NCI-H2196 (cell line): ENCODE measurements around the gene GNL3L.
"Not testable (repeated sequence)": the region's sequence is repeated elsewhere in the genome, so short reads cannot be mapped to it uniquely, and the experiment has no call there.

Experiments
- DNase-seq: peaks from one replicate; lab custom pipeline; 2025; ENCODE audit not compliant: unreplicated experiment; lab: John Stamatoyannopoulos, UW

The GNL3L gene, protein sequence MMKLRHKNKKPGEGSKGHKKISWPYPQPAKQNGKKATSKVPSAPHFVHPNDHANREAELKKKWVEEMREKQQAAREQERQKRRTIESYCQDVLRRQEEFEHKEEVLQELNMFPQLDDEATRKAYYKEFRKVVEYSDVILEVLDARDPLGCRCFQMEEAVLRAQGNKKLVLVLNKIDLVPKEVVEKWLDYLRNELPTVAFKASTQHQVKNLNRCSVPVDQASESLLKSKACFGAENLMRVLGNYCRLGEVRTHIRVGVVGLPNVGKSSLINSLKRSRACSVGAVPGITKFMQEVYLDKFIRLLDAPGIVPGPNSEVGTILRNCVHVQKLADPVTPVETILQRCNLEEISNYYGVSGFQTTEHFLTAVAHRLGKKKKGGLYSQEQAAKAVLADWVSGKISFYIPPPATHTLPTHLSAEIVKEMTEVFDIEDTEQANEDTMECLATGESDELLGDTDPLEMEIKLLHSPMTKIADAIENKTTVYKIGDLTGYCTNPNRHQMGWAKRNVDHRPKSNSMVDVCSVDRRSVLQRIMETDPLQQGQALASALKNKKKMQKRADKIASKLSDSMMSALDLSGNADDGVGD

GRCh38 chrX:54529552-54530356, at the start of gene GNL3L:
GNL3L (plus strand) TSS chrX:54530219; CDS start chrX:54532567, 2,348 bp downstream.
- DNase-seq, result peak; percentile 79

DNA sequence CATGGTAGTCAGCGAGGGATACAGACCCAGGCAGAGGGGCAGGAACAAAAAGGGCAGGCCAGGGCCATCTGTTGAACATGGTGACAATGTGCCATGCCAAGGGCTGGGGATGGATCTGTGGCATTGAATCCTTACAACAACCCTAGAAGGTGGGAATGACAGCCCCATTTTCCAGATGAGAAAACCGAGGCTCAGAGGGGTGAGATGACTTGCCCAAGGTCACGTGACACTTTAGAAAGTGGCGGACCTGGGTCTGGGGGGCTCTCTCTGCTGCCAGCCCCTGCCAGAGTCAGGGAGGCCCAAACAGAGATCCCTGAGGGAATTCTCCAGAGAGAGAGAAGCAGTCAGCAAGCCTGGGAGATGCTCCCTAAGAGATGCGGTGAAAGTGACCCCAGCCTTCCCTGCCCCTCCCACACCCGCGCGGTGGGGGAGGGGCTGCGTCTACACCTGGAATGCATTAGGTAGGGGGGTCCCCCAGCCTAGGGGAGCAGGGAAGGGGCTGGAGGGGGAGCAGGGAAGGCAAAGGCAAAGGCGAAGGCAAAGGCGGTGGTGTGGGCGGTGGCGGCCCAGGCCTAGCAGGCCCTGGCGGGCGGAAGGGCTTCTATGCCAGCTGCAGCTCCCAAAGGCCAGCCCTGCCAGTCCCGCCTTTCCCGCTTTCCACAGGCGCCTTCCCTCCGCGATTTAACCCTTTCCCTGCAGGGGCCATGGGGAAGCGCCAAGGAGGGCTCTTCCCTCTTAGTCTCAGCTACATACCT, 47.0 kb upstream of the GNL3L start:
- DNase-seq, result no peak

- DNase-seq, result no peak
Measured at GRCh38 chrX:54483946-54484345, 46.1 kb upstream of the GNL3L start.

DNA sequence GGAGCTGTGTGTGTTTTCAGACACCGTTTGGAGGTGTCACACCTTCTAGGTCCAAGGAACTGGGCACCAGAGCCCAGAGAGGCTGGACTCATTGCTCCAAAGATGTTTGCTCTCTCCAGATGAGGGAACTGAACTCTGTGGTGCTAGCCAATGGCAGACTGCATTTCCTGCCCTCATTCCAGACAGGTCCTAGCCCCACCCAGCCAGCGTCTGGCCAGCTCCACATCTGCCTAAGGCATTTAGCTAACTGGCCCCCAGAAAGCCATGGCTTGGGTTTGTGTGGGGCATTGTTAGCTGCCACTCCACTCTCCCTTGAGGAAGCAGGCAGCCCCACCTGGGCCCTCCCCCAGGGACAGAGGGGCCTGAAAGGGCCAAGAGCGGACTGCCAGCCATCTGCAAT, 45.4 kb upstream of the GNL3L start:
- no peak for DNase-seq

DNA sequence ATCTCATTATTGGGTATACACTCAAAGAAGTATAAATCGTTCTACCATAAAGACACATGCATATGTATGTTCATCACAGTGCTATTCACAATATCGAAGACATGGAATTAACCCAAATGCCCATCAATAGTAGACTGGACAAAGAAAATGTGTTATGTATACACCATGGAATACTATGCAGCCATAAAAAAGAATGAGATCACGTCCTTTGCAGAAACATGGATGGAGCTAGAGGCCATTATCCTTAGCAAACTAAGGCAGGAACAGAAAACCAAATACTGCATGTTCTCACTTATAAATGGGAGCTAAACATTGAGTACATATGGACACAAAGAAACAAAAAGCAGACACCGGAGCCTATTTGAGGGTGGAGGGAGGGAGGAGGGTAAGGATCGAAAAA, 40.2 kb upstream of the GNL3L start:
- DNase-seq, result not testable (repeated sequence)

DNA sequence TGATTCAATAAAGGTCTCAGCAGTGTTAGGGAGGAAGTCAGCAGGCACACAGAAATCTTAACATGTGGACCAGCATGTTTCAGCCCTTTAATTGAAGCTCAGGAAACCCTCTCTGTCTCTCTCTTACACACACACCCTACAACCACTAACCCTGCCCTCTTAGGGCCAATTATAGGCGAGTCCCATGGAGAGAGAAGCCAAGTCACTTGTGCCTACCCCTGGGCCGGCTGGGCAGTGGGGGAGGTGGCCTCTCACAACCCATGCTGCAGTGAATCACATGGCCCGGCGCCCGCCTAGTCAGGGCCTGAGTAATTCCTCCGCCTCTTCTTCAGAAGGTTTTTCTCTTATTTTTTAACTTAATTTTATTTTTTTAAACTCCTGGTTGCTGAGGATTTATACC, 37.7 kb upstream of the GNL3L start:
- no peak for DNase-seq

- DNase-seq, result no peak
Measured at GRCh38 chrX:54494166-54494988, 35.6 kb upstream of the GNL3L start.

DNA sequence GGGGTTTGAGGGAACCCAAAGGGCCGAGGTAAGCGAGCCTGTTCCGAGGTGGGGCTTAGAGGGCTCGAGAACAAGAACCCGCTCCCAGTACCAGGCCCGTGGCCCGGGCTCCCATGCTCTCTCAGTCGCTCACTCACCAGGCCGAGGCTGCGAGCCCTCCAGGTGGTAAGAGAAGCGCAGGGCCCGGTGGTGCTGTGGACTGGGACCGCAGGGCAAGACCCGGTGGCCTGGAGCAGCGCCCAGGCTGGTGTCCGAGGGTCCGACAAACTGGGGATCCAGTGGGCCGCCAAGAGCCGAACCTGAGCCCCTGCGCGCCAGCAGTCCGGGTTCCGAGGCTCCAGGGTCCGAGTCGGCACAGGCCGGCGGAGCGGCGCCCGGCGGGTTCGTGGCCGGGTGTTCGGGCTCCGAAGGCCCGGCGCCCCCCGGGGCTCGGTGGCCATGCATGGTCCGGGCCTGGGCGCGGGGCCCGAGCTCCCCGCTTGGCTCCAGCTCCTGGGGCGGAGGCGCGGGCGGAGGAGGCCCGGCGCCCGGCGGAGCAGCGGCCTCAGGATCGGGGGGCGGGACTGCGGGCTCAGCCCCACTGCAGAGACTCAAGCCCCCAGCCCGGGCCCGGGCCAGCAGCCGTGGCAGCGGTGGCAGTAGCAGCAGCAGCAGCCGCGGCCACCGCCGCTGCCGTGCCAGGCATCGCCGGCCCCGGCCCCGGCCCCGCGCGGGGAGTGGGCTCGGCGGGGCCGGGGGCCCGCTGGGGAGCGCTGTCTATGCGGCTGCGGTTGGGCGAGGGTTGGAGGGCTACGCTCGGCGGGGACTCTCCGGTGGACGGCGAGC, 34.8 kb upstream of the GNL3L start:
- no peak for DNase-seq

- peak; percentile 50 for DNase-seq
Measured at GRCh38 chrX:54495814-54496516, 34.1 kb upstream of the GNL3L start, which contains the start of gene FGD1. FGD1 (minus strand) TSS chrX:54496234; CDS start chrX:54495432, 802 bp downstream.

DNA sequence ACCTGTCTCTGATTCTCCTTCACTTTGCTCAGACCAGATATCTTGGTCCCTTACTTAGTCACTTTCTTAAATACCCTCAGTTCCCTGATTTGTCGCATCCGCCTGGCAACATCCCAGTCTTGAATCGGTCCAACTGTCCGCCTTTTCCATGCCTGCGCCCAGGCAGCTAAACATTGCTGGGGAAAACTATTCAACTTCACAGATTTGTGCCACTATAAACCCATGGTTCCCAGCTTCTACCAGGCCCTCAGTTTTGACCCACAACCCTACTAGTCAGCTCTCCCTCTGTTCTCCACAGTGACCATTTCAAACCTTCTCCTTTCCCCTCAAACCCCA, 33.5 kb upstream of the GNL3L start:
- no peak for DNase-seq

DNA sequence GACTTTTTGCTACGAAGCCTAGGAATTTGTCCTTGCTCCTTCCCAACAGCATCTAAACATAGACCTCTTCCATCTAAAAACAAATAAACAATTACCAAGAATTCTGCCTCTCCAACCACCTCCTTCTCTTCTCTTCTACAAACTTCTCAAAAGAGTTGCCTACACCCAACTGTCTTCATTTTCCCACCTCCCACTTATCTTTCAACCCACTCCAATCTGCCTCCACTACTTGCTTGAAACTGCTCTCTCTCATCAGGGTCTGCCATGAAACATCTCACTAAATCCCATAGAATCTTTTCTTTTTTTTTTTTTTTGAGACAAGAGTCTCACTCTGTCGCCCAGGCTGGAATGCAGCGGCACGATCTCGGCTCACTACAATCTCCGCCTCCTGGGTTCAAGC, 33.1 kb upstream of the GNL3L start:
- DNase-seq, result no peak

GRCh38 chrX:54509400-54509799, 20.6 kb upstream of the GNL3L start:
- no peak for DNase-seq

DNA sequence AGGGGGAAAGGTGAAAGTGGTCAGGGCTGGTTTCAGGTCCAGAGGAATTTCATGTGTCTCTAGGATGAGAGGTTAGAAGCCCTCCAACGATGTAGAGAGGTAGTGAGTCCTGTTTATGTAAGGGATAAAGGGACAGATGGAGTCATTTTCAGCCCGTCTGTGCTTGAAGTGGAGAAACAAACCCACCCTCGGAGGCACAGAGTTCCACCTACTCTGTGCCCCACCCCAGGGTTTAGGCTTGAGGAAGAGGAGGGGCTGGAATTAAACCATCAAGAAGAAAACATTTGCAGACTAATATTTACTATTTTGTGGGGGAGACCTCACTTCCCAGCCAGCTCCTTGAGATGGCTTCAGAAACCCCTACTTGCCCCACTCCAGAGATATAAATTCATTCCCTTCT, 868 bp upstream of the GNL3L start:
- DNase-seq, result no peak

- no peak for DNase-seq
Measured at GRCh38 chrX:54530357-54530900, 410 bp downstream of the GNL3L start.

DNA sequence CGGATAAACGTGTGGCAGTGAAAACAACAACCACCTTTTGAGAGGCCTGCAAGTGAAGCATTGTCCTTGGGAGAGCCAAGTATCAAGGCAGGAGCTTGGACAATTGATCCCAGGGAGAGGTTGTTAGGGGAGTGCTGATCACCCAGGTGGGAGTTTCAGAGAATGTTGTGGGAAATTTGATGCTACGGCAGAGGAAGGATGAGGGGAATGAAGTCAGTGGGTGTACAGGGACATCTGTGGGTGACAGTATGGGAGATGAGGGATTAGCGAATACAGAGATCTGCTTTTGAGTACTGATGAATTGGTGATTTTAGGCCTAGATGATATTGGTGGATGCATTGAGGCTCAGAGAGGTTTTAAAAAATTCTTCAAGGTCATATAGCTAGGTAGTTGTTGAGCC, 4.3 kb downstream of the GNL3L start:
- no peak for DNase-seq

- DNase-seq, result no peak
Measured at GRCh38 chrX:54540289-54540688, 10.3 kb downstream of the GNL3L start.

- DNase-seq, result not testable (repeated sequence)
Measured at GRCh38 chrX:54542239-54542638, 12.2 kb downstream of the GNL3L start.

DNA sequence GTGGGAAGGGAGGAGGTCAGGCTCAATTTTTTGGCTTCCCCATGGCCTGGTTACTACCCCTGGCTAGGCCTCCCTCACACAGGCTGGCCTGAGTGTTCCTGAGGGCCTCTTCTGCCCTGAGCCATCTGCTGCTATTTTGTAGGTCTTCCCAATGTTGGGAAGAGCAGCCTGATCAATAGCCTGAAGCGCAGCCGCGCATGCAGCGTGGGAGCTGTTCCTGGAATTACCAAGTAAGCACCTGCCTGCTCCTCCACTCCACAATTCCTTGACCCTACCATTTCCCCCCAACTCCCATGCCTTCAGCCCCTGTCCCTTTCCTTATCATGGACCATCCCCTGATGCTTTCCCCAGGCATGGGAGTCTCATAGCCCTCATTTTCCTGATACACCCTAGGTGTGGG, 20.8 kb downstream of the GNL3L start:
- DNase-seq, result no peak

- DNase-seq, result no peak
Measured at GRCh38 chrX:54551801-54552200, 21.8 kb downstream of the GNL3L start.
